Suprapubic skin (tissue), 3 donors: ENCODE data around the gene BRD3OS.

ENCODE experiments used
- POLR2AphosphoS5 ChIP-seq, 3 donors: sonication (generic); formaldehyde crosslinking; IDR thresholded peaks; one replicate each; pipeline ENCODE4 v1.6.1; 2017; ENCODE audit warnings: antibody characterized with exemption in 3 of 3
- TF ChIP-seq, protein P1 (sequence below), 2 donors: fragments of 200-600 bp in 1 of 2; fragments of 450-650 bp in 1 of 2; sonication (generic) in 1 of 2; IDR thresholded peaks; one replicate each; pipeline ENCODE4 v1.5.1; 2016 to 2019; ENCODE audit warnings: antibody characterized with exemption in 2 of 2, mild to moderate bottlenecking in 1 of 2, moderate library complexity in 1 of 2

DNA sequence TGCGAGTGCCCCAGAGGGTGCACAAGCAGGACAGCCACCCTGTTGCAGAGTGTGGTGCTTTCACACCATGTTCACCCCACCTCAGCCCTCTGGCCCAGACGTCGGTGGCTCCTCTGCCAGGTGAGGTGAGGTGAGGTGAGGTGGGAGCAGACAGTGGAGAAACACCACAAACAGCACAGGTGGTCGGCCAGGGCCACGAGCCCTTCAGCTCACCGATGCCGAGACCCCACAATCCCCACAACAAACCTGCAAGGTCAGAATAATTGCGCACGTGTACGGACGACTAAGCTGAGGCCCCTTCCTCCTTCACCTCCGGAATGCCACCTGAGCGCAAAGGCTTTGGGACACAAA is 32.0 kb downstream of the BRD3OS start:
- TF ChIP-seq, protein P1, sequence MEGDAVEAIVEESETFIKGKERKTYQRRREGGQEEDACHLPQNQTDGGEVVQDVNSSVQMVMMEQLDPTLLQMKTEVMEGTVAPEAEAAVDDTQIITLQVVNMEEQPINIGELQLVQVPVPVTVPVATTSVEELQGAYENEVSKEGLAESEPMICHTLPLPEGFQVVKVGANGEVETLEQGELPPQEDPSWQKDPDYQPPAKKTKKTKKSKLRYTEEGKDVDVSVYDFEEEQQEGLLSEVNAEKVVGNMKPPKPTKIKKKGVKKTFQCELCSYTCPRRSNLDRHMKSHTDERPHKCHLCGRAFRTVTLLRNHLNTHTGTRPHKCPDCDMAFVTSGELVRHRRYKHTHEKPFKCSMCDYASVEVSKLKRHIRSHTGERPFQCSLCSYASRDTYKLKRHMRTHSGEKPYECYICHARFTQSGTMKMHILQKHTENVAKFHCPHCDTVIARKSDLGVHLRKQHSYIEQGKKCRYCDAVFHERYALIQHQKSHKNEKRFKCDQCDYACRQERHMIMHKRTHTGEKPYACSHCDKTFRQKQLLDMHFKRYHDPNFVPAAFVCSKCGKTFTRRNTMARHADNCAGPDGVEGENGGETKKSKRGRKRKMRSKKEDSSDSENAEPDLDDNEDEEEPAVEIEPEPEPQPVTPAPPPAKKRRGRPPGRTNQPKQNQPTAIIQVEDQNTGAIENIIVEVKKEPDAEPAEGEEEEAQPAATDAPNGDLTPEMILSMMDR (IDR thresholded peaks at IDR 0.05), result no peak
- no peak for TF ChIP-seq POLR2AphosphoS5 (IDR thresholded peaks at IDR 0.05)
